Stomach (tissue), 9 donors: ENCODE measurements around the gene DRICH1. TPM values are rescaled to one million over a fixed set of nuclear protein-coding genes. Genes with fewer than 3 reads are reported as not detected.
"Not testable (repeated sequence)": the region's sequence is repeated elsewhere in the genome, so short reads cannot be mapped to it uniquely, and the experiment has no call there.

Experiments
- DNase-seq, 2 donors: peaks; one replicate each; pipeline versions ENCODE4 v3.0.0 to v3.0.0-alpha.2; 2013 to 2019
- H3K27ac ChIP-seq, 5 donors: fragments of 200-600 bp in 4 of 5; sonication (generic) in 4 of 5; one replicate each; pipeline ENCODE4 v1.5.1; 2013 to 2019; ENCODE audit warnings: mild to moderate bottlenecking in 1 of 5, moderate library complexity in 1 of 5
- H3K27me3 ChIP-seq, 3 donors: fragments of 200-600 bp; sonication (generic); one replicate each; pipeline ENCODE4 v1.5.1; 2017 to 2019; ENCODE audit warnings: mixed run types in 1 of 3
- H3K36me3 ChIP-seq, 4 donors: fragments of 200-600 bp; sonication (generic); 1 replicate in 3 of 4; 2 replicates in 1 of 4; pipeline ENCODE4 v1.5.1; 2016 to 2019
- H3K4me1 ChIP-seq, 4 donors: fragments of 200-600 bp; sonication (generic); one replicate each; pipeline ENCODE4 v1.5.1; 2016 to 2019
- H3K4me3 ChIP-seq, 4 donors: fragments of 200-600 bp; sonication (generic) in 3 of 4; one replicate each; pipeline ENCODE4 v1.5.1; 2016 to 2019; ENCODE audit warnings: mild to moderate bottlenecking in 1 of 4
- H3K9me3 ChIP-seq, 4 donors: fragments of 200-600 bp; sonication (generic); one replicate each; pipeline ENCODE4 v1.5.1; 2016 to 2019
- CTCF ChIP-seq, 7 experiments: fragments of 450-650 bp in 4 of 7; fragments of 200-600 bp in 3 of 7; sonication (generic) in 3 of 7; IDR thresholded peaks; one replicate each; pipeline ENCODE4 v1.5.1; 2016 to 2019; ENCODE audit warnings: antibody characterized with exemption in 7 of 7, control low read depth in 2 of 7, mild to moderate bottlenecking in 1 of 7
- EP300 ChIP-seq: sonication (generic); formaldehyde crosslinking; IDR thresholded peaks from one replicate; pipeline ENCODE4 v1.6.1; 2017; ENCODE audit warnings: antibody characterized with exemption
- POLR2A ChIP-seq, 4 donors: fragments of 450-650 bp; IDR thresholded peaks; one replicate each; pipeline ENCODE4 v1.6.1; 2016; ENCODE audit warnings: antibody characterized with exemption in 4 of 4, control low read depth in 2 of 4, mild to moderate bottlenecking in 1 of 4, moderate library complexity in 1 of 4
- POLR2AphosphoS5 ChIP-seq, 3 donors: sonication (generic); formaldehyde crosslinking; IDR thresholded peaks; one replicate each; pipeline ENCODE4 v1.6.1; 2016; ENCODE audit warnings: antibody characterized with exemption in 3 of 3
- WGBS, 5 donors: extraction: QIAGEN DNeasy Blood & Tissue Kit in 3 of 5; methylation state at CpG; one replicate each; pipeline versions ENCODE4 v1.1.5 to v1.1.7; 2013 to 2018; 5-methylcytosine and 5-hydroxymethylcytosine counted together
- intact Hi-C: fragments of 100-400 bp; cut with DNase I; formaldehyde crosslinking; loops from one replicate; pipeline ENCODE4 v1.15.1; 2023; ENCODE audit warnings: low total_unique reads
- polyA plus RNA-seq, 3 donors: library from polyadenylated mRNA; stranded (reverse); fragments of 200-250 nt; gene quantifications; one replicate each; pipeline ENCODE4 v1.2.3, GENCODE V29; 2013
- total RNA-seq, 5 donors: library from RNA; depleted of rRNA; stranded (reverse); fragments of >200 nt; gene quantifications; one replicate each; pipeline versions ENCODE4 v1.1.0 to v1.2.3, GENCODE V29; 2014 to 2016
- donor health status: healthy with polysubstance abuse.
- donor health status: Bipolar disorder and iron deficiency.
- donor health status: healthy.

DRICH1 gene
- total and polyA plus RNA-seq, 8 donors: 0.28 to 49.0 (median 0.93) TPM; not detected in 4

GRCh38 chr22:23652711-23653110, 20.6 kb upstream of the DRICH1 start:
- Histone ChIP-seq H3K4me3 (no peak overlapping the region), H3K27ac (no peak overlapping the region), H3K36me3 (peaks cover 0 to 75% (median 40%) of the 10 kb centered on the region in 4 donors), H3K27me3 (no peaks in the 10 kb centered on the region), H3K9me3 (no peaks in the 10 kb centered on the region), H3K4me1 (no peaks in the 10 kb centered on the region)
- no peak for TF ChIP-seq POLR2AphosphoS5 (IDR thresholded peaks at IDR 0.05)
- no peak for DNase-seq
- intact Hi-C loops: no loop called here
- WGBS, 5 donors: 90 to 98% (median 98%) methylated on average over 7 to 8 of the region's 8 CpGs

- 90 to 96% (median 96%) methylated on average over 7 of the region's 7 CpGs for WGBS, 5 donors
Observed at GRCh38 chr22:23652286-23652685, 20.2 kb upstream of the DRICH1 start.

GRCh38 chr22:23651676-23652075, 19.6 kb upstream of the DRICH1 start:
- 88 to 99% (median 95%) methylated on average over 6 of the region's 6 CpGs for WGBS, 5 donors
- no peaks in the 10 kb centered on the region for H3K9me3 ChIP-seq
- no peak overlapping the region for H3K27ac ChIP-seq
- H3K27me3 ChIP-seq: no peaks in the 10 kb centered on the region
- intact Hi-C loops: no loop called here
- peaks cover 0 to 64% (median 33%) of the 10 kb centered on the region in 4 donors for H3K36me3 ChIP-seq
- DNase-seq: no peak
- H3K4me1 ChIP-seq: no peaks in the 10 kb centered on the region
- TF ChIP-seq EP300 (no peak), CTCF (IDR thresholded peaks at IDR 0.05) (no peak), POLR2A (IDR thresholded peaks at IDR 0.05) (no peak), POLR2AphosphoS5 (IDR thresholded peaks at IDR 0.05) (no peak)
- H3K4me3 ChIP-seq: no peak overlapping the region

More at GRCh38 chr22:23652286-23652685, 20.2 kb upstream of the DRICH1 start:
- H3K9me3 ChIP-seq: no peaks in the 10 kb centered on the region
- intact Hi-C loops: no loop called here
- no peak overlapping the region for H3K4me3 ChIP-seq
- peaks cover 0 to 70% (median 35%) of the 10 kb centered on the region in 4 donors for H3K36me3 ChIP-seq
- TF ChIP-seq EP300 (no peak), POLR2A (IDR thresholded peaks at IDR 0.05) (no peak), POLR2AphosphoS5 (IDR thresholded peaks at IDR 0.05) (no peak), CTCF (IDR thresholded peaks at IDR 0.05) (no peak)
- no peaks in the 10 kb centered on the region for H3K27me3 ChIP-seq
- no peak for DNase-seq
- no peak overlapping the region for H3K27ac ChIP-seq
- H3K4me1 ChIP-seq: no peaks in the 10 kb centered on the region

- Histone ChIP-seq H3K27me3 (no peaks in the 10 kb centered on the region), H3K9me3 (no peaks in the 10 kb centered on the region), H3K4me3 (no peak overlapping the region), H3K4me1 (no peaks in the 10 kb centered on the region), H3K36me3 (peaks cover 0 to 45% (median 27%) of the 10 kb centered on the region in 4 donors), H3K27ac (no peak overlapping the region)
- WGBS, 5 donors: 90 to 95% (median 92%) methylated on average over 16 to 18 of the region's 18 CpGs
- intact Hi-C loops: no loop called here
- DNase-seq: no peak
- TF ChIP-seq POLR2A (IDR thresholded peaks at IDR 0.05) (no peak), EP300 (no peak), POLR2AphosphoS5 (IDR thresholded peaks at IDR 0.05) (no peak), CTCF (IDR thresholded peaks at IDR 0.05) (no peak)
Observed at GRCh38 chr22:23649071-23649501, 17.0 kb upstream of the DRICH1 start.

- WGBS, 5 donors: 92 to 100% (median 97%) methylated on average over 7 of the region's 7 CpGs
- H3K27me3 ChIP-seq, intact Hi-C loops, H3K27ac ChIP-seq, DNase-seq, H3K4me3 ChIP-seq, H3K9me3 ChIP-seq, H3K4me1 ChIP-seq: not testable (repeated sequence)
- peaks cover 0 to 19% (median 7%) of the 10 kb centered on the region in 4 donors for H3K36me3 ChIP-seq
Observed at GRCh38 chr22:23646526-23646925, 14.4 kb upstream of the DRICH1 start.

GRCh38 chr22:23640206-23640605, 8.1 kb upstream of the DRICH1 start:
- intact Hi-C loops, H3K9me3 ChIP-seq, H3K4me1 ChIP-seq, H3K27ac ChIP-seq, H3K27me3 ChIP-seq, H3K4me3 ChIP-seq, DNase-seq: not testable (repeated sequence)
- peaks cover 0 to 26% (median 9%) of the 10 kb centered on the region in 4 donors for H3K36me3 ChIP-seq
- 58 to 78% (median 65%) methylated on average over 5 to 6 of the region's 6 CpGs for WGBS, 5 donors
